ENCODE results near the gene ENPP7. TPM values are rescaled to one million over a fixed set of nuclear protein-coding genes. Genes with fewer than 3 reads are reported as not detected.

ENPP7 gene
- total RNA-seq, 1 donor from 2014 or later = not detected

DNA sequence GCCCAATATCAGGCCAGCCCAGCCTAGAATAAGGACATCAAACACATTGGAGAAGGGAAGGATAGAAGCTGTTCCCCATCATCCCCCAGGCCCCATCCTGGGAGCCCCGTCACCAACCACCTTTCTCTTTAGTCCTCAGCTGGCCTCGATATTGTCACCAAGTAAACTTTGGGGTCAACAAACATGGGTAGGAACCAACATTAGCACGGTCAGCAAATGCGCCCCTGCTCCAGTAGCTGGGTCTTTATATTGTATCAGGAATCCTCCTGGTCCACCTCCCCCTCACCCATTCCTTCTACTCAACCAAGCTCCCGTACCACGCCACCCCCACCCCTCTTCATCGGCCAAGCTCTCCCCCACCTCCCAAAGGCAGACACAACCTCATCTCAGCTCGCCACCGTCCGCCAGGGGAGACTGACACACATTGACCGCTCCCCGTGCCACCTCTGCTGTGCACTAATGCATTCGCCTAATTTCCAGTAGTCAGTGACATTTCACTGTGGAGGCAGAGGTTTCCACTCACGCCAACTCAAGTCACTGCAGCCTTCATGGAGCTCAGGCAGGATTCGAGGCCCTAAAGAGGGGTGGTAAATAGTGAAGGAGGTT is 26.5 kb downstream of the ENPP7 start:
- H3K4me1 Mint-ChIP-seq = no peaks in the 10 kb centered on the region
- TF ChIP-seq, protein P1, sequence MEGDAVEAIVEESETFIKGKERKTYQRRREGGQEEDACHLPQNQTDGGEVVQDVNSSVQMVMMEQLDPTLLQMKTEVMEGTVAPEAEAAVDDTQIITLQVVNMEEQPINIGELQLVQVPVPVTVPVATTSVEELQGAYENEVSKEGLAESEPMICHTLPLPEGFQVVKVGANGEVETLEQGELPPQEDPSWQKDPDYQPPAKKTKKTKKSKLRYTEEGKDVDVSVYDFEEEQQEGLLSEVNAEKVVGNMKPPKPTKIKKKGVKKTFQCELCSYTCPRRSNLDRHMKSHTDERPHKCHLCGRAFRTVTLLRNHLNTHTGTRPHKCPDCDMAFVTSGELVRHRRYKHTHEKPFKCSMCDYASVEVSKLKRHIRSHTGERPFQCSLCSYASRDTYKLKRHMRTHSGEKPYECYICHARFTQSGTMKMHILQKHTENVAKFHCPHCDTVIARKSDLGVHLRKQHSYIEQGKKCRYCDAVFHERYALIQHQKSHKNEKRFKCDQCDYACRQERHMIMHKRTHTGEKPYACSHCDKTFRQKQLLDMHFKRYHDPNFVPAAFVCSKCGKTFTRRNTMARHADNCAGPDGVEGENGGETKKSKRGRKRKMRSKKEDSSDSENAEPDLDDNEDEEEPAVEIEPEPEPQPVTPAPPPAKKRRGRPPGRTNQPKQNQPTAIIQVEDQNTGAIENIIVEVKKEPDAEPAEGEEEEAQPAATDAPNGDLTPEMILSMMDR (IDR thresholded peaks at IDR 0.05; ENCODE audit: unreplicated experiment) = no peak
- H3K27me3 Mint-ChIP-seq (ENCODE audit: low read depth) = peaks cover 7% of the 10 kb centered on the region
- H3K4me3 Mint-ChIP-seq = no peak overlapping the region
- H3K36me3 Mint-ChIP-seq = no peaks in the 10 kb centered on the region
- H3K9me3 Mint-ChIP-seq = no peaks in the 10 kb centered on the region
- no peak overlapping the region for H3K27ac Mint-ChIP-seq
- no peak for DNase-seq (ENCODE audit: low spot score in 2 of 2, unreplicated experiment in 2 of 2)

DNA sequence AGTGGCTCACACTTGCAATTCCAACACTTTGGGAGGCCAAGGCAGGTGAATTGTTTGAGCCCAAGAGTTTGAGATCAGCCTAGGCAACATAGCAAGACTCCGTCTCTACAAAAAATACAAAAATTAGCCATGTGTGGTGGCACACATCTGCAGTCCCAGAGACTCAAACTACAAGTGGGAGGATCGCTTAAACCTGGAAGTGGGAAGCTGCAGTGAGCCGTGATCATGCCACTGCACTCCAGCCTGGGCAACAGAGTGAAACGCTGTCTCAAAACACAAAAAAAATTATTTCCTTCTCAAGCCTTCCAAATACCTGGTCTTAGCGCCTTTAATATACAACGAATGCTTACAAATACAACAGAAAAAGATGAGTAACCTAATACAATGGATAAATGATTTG is 27.5 kb downstream of the ENPP7 start:
- peaks cover 4% of the 10 kb centered on the region for H3K27me3 Mint-ChIP-seq (ENCODE audit: low read depth)
- no peaks in the 10 kb centered on the region for H3K4me1 Mint-ChIP-seq
- H3K4me3 Mint-ChIP-seq = no peak overlapping the region
- TF ChIP-seq, protein P1 (IDR thresholded peaks at IDR 0.05; ENCODE audit: unreplicated experiment) = no peak
- H3K27ac Mint-ChIP-seq = no peak overlapping the region
- H3K9me3 Mint-ChIP-seq = no peaks in the 10 kb centered on the region
- no peaks in the 10 kb centered on the region for H3K36me3 Mint-ChIP-seq
- no peak for DNase-seq (ENCODE audit: low spot score in 2 of 2, unreplicated experiment in 2 of 2)

DNA sequence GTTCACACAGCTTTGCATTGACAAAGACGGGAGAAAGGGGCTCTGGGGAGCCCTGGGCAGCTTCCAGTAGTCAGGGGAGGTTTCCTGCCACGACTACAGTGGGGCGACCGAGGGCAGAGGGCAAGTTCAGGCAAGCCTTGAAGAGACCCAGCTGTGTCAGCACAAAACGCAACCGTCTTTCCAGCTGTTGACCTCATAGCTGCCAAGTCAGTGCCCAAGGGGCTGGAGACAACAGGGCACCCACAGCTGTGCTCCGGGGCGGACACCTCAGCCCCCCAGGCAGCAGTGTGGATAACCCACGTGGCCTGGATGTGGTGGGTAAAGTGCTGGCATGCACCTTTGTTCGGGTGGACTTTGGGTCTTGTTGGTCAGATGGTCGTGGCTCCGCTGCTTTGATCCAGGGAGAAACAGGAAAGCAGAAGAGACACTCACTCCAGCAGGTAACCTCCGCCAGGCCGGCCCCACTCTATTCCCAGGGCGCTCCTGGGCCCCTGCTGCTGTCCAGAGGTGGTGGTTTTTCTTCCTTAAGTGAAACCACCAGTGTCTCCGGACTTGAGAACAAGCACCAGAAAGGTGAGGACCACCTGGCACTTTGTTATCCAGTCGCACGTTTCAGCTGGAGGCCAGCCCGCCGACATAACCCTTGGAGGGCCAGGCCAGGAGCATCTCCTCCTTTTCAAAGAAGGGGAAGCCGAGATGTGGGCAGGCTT is 29.6 kb downstream of the ENPP7 start:
- H3K27me3 Mint-ChIP-seq (ENCODE audit: low read depth) = no peaks in the 10 kb centered on the region
- no peaks in the 10 kb centered on the region for H3K9me3 Mint-ChIP-seq

DNA sequence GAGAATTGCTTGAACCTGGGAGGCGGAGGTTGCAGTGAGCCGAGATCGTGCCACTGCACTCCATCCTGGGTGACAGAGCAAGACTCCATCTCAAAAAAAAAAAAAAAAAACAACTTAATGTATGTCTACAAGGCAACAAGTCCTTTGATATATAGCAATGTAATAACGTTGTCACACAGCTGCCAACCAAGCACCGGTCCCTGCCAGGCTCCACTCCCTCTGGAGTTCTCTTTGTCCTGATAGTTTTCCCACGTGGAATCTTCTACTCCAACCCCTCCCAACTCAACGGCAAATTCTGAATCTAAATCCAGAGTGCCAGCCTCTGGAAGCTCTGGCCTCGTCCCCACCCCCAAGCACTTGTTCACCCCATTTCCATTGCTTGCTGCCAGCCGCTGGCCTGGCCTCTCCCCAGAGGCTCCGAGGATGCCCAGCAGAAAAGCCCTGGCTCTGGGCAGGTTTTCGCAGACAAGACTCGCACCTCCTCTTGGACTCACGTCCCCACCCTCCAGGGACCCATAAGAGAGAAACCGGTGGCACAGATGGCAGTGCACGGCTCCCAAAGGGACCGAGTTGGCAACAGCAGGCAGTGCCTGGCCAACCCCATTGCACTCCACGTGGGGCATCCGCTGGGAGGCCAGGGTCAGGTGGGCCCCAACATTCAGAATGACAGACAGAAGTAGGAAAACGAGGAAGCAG is 31.3 kb downstream of the ENPP7 start:
- Mint-ChIP-seq H3K27me3 (ENCODE audit: low read depth) (no peaks in the 10 kb centered on the region), H3K9me3 (no peaks in the 10 kb centered on the region), H3K4me3 (no peak overlapping the region), H3K4me1 (no peaks in the 10 kb centered on the region), H3K27ac (no peak overlapping the region), H3K36me3 (no peaks in the 10 kb centered on the region)
- no peak for DNase-seq (ENCODE audit: low spot score in 2 of 2, unreplicated experiment in 2 of 2)
- TF ChIP-seq, protein P1 (IDR thresholded peaks at IDR 0.05; ENCODE audit: unreplicated experiment) = no peak

More for the DNA sequence above, 29.6 kb downstream of the ENPP7 start:
- Mint-ChIP-seq H3K4me3 (no peak overlapping the region), H3K36me3 (no peaks in the 10 kb centered on the region), H3K27ac (no peak overlapping the region), H3K4me1 (no peaks in the 10 kb centered on the region)
- TF ChIP-seq, protein P1 (IDR thresholded peaks at IDR 0.05; ENCODE audit: unreplicated experiment) = no peak
- no peak for DNase-seq (ENCODE audit: low spot score in 2 of 2, unreplicated experiment in 2 of 2)

GRCh38 chr17:79765708-79766107 is 35.0 kb downstream of the ENPP7 start:
- Mint-ChIP-seq H3K36me3 (no peaks in the 10 kb centered on the region), H3K4me3 (no peak overlapping the region), H3K9me3 (no peaks in the 10 kb centered on the region), H3K27ac (no peak overlapping the region), H3K4me1 (no peaks in the 10 kb centered on the region), H3K27me3 (ENCODE audit: low read depth) (peaks cover 5% of the 10 kb centered on the region)
- no peak for DNase-seq (ENCODE audit: low spot score in 2 of 2, unreplicated experiment in 2 of 2)
- TF ChIP-seq, protein P1 (IDR thresholded peaks at IDR 0.05; ENCODE audit: unreplicated experiment) = no peak
